Breast epithelium (tissue), 3 donors: ENCODE data around the gene RPS2.

Experiments used
- POLR2A ChIP-seq: fragments of 450-650 bp; IDR thresholded peaks from one replicate; pipeline ENCODE4 v1.6.1; 2016; ENCODE audit warnings: antibody characterized with exemption, mild to moderate bottlenecking, moderate library complexity
- TF ChIP-seq, protein P1 (sequence below), 3 donors: fragments of 450-650 bp; IDR thresholded peaks; one replicate each; pipeline ENCODE4 v1.5.1; 2016 to 2017; ENCODE audit warnings: antibody characterized with exemption in 3 of 3, mild to moderate bottlenecking in 3 of 3, moderate library complexity in 3 of 3

DNA sequence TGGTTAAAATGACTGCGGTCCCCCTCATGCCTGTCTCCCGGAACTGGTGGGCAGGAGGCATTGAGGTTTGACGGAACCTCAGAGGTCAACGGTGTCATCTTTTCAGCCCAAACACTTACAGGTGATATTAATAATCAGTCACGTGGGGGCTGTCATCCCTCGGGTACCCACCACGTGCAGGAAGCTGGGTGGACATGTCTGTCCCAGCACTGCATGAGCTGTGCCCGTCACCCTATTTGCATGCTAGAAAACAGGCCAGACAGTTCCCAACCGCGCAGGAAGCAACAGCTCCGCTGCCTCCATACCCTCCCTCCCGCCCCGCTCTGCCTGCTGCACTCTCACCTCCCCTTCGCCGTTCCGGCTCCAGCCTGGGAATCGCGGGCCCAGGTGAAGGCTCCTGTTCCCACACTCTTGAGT lies 26.5 kb upstream of the RPS2 start:
- TF ChIP-seq, protein P1, sequence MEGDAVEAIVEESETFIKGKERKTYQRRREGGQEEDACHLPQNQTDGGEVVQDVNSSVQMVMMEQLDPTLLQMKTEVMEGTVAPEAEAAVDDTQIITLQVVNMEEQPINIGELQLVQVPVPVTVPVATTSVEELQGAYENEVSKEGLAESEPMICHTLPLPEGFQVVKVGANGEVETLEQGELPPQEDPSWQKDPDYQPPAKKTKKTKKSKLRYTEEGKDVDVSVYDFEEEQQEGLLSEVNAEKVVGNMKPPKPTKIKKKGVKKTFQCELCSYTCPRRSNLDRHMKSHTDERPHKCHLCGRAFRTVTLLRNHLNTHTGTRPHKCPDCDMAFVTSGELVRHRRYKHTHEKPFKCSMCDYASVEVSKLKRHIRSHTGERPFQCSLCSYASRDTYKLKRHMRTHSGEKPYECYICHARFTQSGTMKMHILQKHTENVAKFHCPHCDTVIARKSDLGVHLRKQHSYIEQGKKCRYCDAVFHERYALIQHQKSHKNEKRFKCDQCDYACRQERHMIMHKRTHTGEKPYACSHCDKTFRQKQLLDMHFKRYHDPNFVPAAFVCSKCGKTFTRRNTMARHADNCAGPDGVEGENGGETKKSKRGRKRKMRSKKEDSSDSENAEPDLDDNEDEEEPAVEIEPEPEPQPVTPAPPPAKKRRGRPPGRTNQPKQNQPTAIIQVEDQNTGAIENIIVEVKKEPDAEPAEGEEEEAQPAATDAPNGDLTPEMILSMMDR (IDR thresholded peaks at IDR 0.05) = no peak
- TF ChIP-seq POLR2A = no peak
